Astrocyte of the spinal cord (primary cell): Measurements from ENCODE around the gene RBM24.

Experiments used
- DNase-seq: peaks from one replicate; pipeline ENCODE4 v3.0.0; 2011; ENCODE audit warnings: low read depth, low spot score
- H3K4me3 ChIP-seq: 2 replicates; pipeline ENCODE4 v1.5.1; 2011; ENCODE audit warnings: low read depth, mild to moderate bottlenecking, low read length, moderate library complexity
- in situ Hi-C: cut with HindIII; loops from 2 replicates; pipeline ENCODE4 v1.10.0; 2017; ENCODE audit warnings: low sequenced_read_pairs
- TF ChIP-seq, protein P1 (sequence below): IDR thresholded peaks from 2 replicates; pipeline ENCODE4 v1.5.1; 2012; ENCODE audit warnings: low read depth, mild to moderate bottlenecking, low read length, inconsistent platforms

The RBM24 gene

DNA sequence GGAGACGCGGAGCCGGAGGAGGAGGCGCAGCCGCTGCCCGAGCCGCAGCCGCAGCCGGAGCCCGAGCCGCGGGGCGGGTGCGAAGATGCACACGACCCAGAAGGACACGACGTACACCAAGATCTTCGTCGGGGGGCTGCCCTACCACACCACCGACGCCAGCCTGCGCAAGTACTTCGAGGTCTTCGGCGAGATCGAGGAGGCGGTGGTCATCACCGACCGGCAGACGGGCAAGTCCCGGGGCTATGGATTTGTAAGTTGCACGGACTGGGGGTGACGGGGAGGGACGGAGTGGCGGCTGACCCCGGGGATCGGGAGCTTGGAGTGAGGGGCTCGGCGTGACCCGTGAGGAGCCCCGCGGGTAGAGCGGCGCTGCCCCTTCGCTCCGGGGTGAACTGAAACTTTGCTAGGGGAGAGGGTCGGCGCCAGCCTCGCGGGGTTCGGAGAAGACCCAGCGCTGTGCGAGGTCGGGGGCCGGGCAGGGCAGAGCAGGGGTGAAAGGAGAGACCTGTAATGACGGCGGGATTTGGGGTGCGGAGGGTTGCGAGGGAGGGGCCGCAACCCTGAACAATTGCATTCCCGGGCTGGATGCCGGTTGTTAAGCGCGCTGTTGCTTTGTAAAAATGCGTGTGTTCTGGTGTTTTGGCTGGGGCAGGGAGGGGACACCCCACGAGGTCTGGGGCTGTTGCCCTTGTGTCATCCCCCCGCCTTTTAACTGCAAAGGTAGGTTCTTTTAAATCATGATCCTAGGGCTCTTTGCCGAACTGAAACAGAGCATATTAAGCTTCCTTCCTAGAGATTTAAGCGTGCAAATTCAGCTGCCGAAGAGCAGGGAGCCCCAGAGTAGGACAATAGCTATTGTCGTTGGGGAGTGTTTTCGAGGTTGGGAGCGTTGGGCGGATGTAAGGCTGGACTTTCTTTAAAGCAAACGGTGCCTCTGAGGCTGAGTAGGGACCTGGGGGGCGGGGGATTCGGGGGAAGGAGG lies 628 bp downstream of the RBM24 start:
- peak overlapping the region; percentile 83 for H3K4me3 ChIP-seq
- DNase-seq = peak; percentile 36
- TF ChIP-seq, protein P1, sequence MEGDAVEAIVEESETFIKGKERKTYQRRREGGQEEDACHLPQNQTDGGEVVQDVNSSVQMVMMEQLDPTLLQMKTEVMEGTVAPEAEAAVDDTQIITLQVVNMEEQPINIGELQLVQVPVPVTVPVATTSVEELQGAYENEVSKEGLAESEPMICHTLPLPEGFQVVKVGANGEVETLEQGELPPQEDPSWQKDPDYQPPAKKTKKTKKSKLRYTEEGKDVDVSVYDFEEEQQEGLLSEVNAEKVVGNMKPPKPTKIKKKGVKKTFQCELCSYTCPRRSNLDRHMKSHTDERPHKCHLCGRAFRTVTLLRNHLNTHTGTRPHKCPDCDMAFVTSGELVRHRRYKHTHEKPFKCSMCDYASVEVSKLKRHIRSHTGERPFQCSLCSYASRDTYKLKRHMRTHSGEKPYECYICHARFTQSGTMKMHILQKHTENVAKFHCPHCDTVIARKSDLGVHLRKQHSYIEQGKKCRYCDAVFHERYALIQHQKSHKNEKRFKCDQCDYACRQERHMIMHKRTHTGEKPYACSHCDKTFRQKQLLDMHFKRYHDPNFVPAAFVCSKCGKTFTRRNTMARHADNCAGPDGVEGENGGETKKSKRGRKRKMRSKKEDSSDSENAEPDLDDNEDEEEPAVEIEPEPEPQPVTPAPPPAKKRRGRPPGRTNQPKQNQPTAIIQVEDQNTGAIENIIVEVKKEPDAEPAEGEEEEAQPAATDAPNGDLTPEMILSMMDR = no peak
- in situ Hi-C loops = no loop called here

DNA sequence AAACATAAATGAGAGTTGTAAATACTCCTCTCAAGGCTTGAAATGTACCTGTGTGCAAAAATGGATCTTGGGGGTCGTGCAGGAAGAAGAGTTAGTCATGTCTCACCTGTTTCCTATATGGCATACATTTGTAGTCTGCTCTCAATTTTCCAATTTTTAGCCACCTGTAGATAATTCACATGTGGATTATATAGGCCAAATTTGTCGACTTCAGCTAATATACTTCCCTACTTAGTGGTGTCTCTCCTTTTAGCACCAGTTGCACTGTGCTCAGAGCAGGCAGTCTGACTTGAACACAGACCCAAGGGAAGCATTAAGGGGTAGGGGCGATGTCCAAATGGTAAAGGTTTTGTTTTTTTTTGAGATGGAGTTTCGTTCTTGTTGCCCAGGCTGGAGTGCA lies 1.9 kb downstream of the RBM24 start:
- in situ Hi-C loops = no loop called here
- TF ChIP-seq, protein P1 = no peak
- no peak overlapping the region for H3K4me3 ChIP-seq
- no peak for DNase-seq

DNA sequence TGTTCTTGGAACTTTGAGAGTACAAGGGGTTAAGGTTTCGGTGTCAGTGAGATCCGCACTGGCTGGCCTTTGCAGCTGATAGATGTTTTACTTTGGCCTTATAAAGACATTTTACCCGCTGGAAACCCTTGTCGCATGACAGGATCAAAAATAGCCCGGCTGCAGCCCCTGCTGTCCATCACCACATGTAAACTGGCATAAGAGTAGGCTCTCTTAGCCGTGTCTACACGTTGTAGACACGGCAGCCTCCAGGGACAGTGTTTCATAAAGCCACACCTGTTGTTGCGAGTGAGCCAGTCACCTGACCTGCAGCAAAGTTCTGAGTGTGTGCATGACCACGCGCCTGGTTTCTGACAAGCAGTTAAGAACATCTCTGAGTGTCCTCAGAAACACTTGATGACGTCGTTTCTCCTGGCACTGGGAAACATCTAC lies 8.5 kb downstream of the RBM24 start:
- TF ChIP-seq, protein P1 = no peak
- DNase-seq = no peak
- H3K4me3 ChIP-seq = no peak overlapping the region
- in situ Hi-C loops = no loop called here

DNA sequence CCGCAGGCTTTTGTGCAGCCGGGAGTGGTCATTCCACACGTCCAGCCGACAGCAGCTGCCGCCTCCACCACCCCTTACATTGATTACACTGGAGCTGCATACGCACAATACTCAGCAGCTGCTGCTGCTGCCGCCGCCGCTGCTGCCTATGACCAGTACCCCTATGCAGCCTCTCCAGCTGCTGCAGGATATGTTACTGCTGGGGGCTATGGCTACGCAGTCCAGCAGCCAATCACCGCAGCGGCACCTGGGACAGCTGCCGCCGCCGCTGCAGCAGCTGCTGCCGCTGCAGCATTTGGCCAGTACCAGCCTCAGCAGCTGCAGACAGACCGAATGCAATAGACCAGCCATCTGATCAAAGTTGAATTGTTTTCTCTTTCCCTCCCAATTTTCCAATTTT lies 10.6 kb downstream of the RBM24 start:
- H3K4me3 ChIP-seq = no peak overlapping the region
- no peak for DNase-seq
- in situ Hi-C loops = no loop called here
- TF ChIP-seq, protein P1 = no peak

DNA sequence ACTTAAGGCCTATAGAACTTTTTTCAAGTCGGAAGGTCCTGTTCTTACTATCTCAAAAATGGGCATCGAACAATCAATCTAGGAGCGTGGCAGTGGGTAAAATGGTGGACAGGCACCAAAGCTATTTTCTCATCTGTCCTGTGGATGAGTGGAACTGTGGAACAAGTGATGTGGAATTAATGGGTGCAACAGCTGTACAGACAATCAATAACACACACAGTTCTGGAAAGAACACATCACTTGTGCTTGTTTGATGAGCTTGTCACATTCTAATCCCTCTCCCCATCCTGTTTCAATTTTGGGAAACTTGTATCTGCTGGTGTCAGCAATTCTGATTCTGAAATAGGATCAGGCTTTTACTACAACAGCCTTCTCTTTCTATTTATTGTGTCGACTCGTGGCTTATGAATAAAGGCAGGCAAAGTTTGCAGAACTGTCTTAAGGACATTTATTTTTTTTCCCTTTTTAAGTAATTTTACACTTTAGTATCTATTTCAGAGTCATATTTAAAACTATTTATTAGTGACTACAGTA lies 11.5 kb downstream of the RBM24 start:
- H3K4me3 ChIP-seq = no peak overlapping the region
- TF ChIP-seq, protein P1 = no peak
- in situ Hi-C loops = no loop called here
- no peak for DNase-seq

DNA sequence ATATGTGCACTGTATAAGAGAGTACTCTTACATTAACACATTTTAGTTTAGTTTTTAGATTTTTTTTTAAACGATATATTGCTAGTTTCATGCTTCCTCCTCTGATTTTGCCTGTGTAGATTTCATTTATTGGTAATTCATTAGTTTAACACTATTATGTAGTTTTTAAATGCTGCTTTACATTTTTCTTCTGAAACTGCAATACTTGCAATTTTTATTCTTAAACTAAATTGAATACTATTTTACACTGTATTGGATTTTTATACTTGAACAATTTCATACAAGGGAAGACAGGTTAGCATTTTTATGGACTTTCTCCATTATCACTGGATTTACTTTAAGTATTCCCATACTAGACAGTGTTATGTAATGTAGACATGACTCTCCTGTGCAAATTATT lies 12.2 kb downstream of the RBM24 start:
- no peak for DNase-seq
- no peak overlapping the region for H3K4me3 ChIP-seq
- TF ChIP-seq, protein P1 = no peak
- in situ Hi-C loops = no loop called here
